GM18526 (cell line): ENCODE data around the gene TMEM135.

ENCODE experiments used
- POLR2A ChIP-seq: IDR thresholded peaks from 3 replicates; pipeline ENCODE4 v1.6.1; 2011; ENCODE audit not compliant: insufficient read length; ENCODE audit errors: extremely low read depth

TMEM135 gene

GRCh38 chr11:87039371-87039770, 1.6 kb downstream of the TMEM135 start:
- no peak for TF ChIP-seq POLR2A

- TF ChIP-seq POLR2A: no peak
Measured at GRCh38 chr11:87043894-87044293, 6.2 kb downstream of the TMEM135 start.

GRCh38 chr11:87046824-87047223, 9.1 kb downstream of the TMEM135 start:
- no peak for TF ChIP-seq POLR2A

GRCh38 chr11:87056091-87056490, 18.4 kb downstream of the TMEM135 start:
- no peak for TF ChIP-seq POLR2A

GRCh38 chr11:87057749-87058148, 20.0 kb downstream of the TMEM135 start:
- TF ChIP-seq POLR2A: no peak

- TF ChIP-seq POLR2A: no peak
Measured at GRCh38 chr11:87059596-87060390, 22.1 kb downstream of the TMEM135 start.

- TF ChIP-seq POLR2A: no peak
Measured at GRCh38 chr11:87061766-87062165, 24.0 kb downstream of the TMEM135 start.

GRCh38 chr11:87063982-87064381, 26.2 kb downstream of the TMEM135 start:
- TF ChIP-seq POLR2A: no peak

- TF ChIP-seq POLR2A: no peak
Measured at GRCh38 chr11:87072787-87073186, 35.1 kb downstream of the TMEM135 start.

- TF ChIP-seq POLR2A: no peak
Measured at GRCh38 chr11:87076260-87076783, 38.6 kb downstream of the TMEM135 start.

GRCh38 chr11:87076874-87077429, 39.2 kb downstream of the TMEM135 start:
- no peak for TF ChIP-seq POLR2A

GRCh38 chr11:87081358-87081757, 43.6 kb downstream of the TMEM135 start:
- no peak for TF ChIP-seq POLR2A

GRCh38 chr11:87082590-87082989, 44.9 kb downstream of the TMEM135 start:
- TF ChIP-seq POLR2A: no peak

- TF ChIP-seq POLR2A: no peak
Measured at GRCh38 chr11:87083029-87083428, 45.3 kb downstream of the TMEM135 start.

GRCh38 chr11:87092159-87092558, 54.4 kb downstream of the TMEM135 start:
- TF ChIP-seq POLR2A: no peak

GRCh38 chr11:87092567-87092966, 54.8 kb downstream of the TMEM135 start:
- no peak for TF ChIP-seq POLR2A
